Tibial nerve (tissue), 3 donors: ENCODE measurements around the gene MAT1A.

ENCODE experiments used
- CTCF ChIP-seq, 5 experiments: fragments of 200-600 bp in 3 of 5; fragments of 450-650 bp in 2 of 5; sonication (generic) in 3 of 5; IDR thresholded peaks; one replicate each; pipeline ENCODE4 v1.5.1; 2016 to 2019; ENCODE audit warnings: antibody characterized with exemption in 5 of 5, mild to moderate bottlenecking in 3 of 5, moderate library complexity in 2 of 5
- POLR2A ChIP-seq, 2 donors: fragments of 450-650 bp; IDR thresholded peaks; one replicate each; pipeline ENCODE4 v1.6.1; 2017; ENCODE audit warnings: antibody characterized with exemption in 2 of 2, mild to moderate bottlenecking in 2 of 2, moderate library complexity in 2 of 2

- TF ChIP-seq CTCF (IDR thresholded peaks at IDR 0.05) = no peak
- TF ChIP-seq POLR2A (IDR thresholded peaks at IDR 0.05) = no peak
Observed at GRCh38 chr10:80252296-80252887, 37.1 kb downstream of the MAT1A start.
